GM13977 (cell line): ENCODE data around the gene TMED3.
A peak's percentile ranks its signal among the peaks of the same experiment; 100 is the strongest.

ENCODE experiments used
- DNase-seq: peaks from one replicate; pipeline ENCODE4 v3.0.0; 2012; ENCODE audit warnings: low spot score
- in situ Hi-C: fragments of 300-500 bp; cut with MboI; formaldehyde crosslinking; loops from one replicate; pipeline ENCODE4 v1.12.0; 2022; ENCODE audit warnings: low sequenced_read_pairs, low pct_unique_long_range_greater_than_20kb, mixed read lengths, inconsistent platforms; ENCODE audit not compliant: unreplicated experiment
- TF ChIP-seq, protein P1 (sequence below): IDR thresholded peaks from 2 replicates; pipeline ENCODE4 v1.5.1; 2012; ENCODE audit warnings: mild to moderate bottlenecking, control low read depth; ENCODE audit not compliant: insufficient read depth; ENCODE audit errors: extremely low read depth, missing control alignments

Gene TMED3

DNA sequence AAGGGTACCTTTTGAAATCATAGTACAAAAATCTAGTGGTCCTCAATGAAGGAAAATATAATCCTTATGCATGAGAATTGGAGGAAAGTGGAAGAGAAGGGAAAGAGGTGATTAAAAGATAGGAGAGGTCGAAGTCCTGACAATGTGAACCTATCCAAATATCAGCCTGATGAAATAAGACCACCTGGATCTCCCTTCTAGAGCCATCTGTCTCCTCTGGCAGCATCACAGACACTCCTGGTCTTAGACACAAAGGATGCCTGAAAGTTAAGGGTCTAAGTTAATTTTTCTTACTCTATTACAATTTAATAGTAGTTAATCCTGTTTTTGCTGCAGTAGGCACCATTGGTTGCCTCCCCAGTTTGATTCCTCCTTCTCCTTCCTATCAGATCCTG lies 11.1 kb upstream of the TMED3 start:
- DNase-seq: no peak
- TF ChIP-seq, protein P1, sequence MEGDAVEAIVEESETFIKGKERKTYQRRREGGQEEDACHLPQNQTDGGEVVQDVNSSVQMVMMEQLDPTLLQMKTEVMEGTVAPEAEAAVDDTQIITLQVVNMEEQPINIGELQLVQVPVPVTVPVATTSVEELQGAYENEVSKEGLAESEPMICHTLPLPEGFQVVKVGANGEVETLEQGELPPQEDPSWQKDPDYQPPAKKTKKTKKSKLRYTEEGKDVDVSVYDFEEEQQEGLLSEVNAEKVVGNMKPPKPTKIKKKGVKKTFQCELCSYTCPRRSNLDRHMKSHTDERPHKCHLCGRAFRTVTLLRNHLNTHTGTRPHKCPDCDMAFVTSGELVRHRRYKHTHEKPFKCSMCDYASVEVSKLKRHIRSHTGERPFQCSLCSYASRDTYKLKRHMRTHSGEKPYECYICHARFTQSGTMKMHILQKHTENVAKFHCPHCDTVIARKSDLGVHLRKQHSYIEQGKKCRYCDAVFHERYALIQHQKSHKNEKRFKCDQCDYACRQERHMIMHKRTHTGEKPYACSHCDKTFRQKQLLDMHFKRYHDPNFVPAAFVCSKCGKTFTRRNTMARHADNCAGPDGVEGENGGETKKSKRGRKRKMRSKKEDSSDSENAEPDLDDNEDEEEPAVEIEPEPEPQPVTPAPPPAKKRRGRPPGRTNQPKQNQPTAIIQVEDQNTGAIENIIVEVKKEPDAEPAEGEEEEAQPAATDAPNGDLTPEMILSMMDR: no peak
- in situ Hi-C loops: no loop called here

- no peak for DNase-seq
- TF ChIP-seq, protein P1: no peak
- in situ Hi-C loops: no loop called here
These were observed 3.7 kb upstream of the TMED3 start for GRCh38 chr15:79307251-79307650.

- in situ Hi-C loops: no loop called here
- TF ChIP-seq, protein P1: no peak
- no peak for DNase-seq
These were observed 2.0 kb upstream of the TMED3 start for GRCh38 chr15:79308874-79309273.

DNA sequence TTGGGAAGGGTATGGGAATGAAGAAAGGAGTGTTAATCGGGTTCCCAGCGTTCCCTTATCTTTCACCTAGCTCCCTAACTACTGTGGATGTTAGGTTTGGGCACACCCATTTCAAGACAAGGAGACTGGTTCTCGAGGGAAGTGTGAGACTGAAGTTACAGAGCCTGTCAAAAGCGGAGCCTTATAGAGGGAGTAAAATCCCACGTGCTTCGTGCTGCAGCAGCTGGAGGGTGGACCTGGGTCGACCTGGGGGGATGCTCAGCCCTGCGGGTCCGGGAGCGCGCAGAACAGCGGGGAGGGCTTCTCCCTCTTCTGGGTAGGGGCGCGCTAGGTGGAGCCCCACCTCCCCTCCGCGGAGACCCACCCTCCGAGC lies 314 bp upstream of the TMED3 start:
- no peak for DNase-seq
- TF ChIP-seq, protein P1: no peak
- in situ Hi-C loops: no loop called here

- DNase-seq: peak; percentile 28
- TF ChIP-seq, protein P1: no peak
- in situ Hi-C loops: no loop called here
These were observed 1.1 kb downstream of the TMED3 start for GRCh38 chr15:79311901-79312553.

GRCh38 chr15:79314186-79314585 lies 3.3 kb downstream of the TMED3 start:
- in situ Hi-C loops: no loop called here
- TF ChIP-seq, protein P1: no peak
- no peak for DNase-seq
